ENCODE data around the gene SLC27A3.

GRCh38 chr1:153799016-153799415 lies 23.8 kb downstream of the SLC27A3 start:
- TF ChIP-seq RAD21 (conservative IDR thresholded peaks at IDR 0.05) (no peak), CTCF (IDR thresholded peaks at IDR 0.05; ENCODE audit: poor library complexity, severe bottlenecking) (no peak), EZH2 (IDR thresholded peaks at IDR 0.05; ENCODE audit: borderline replicate concordance, insufficient read depth, low read length, poor library complexity, severe bottlenecking) (no peak), POLR2AphosphoS5 (IDR thresholded peaks at IDR 0.05) (no peak), REST (IDR thresholded peaks at IDR 0.05; ENCODE audit: borderline replicate concordance) (no peak)

Measured in neural cell (in vitro differentiated cells).